Epithelial cell of proximal tubule (primary cell): Measurements from ENCODE around the gene CMTM3. TPM values are rescaled to one million over a fixed set of nuclear protein-coding genes. Genes with fewer than 3 reads are reported as not detected.
"Not testable (repeated sequence)": the region's sequence is repeated elsewhere in the genome, so short reads cannot be mapped to it uniquely, and the experiment has no call there.

ENCODE experiments used
- DNase-seq: peaks from one replicate; pipeline ENCODE4 v3.0.0-alpha.2; 2011; ENCODE audit warnings: low read depth
- H3K4me3 ChIP-seq: 2 replicates; pipeline ENCODE4 v1.5.1; 2011; ENCODE audit warnings: low read depth, mild to moderate bottlenecking, low read length
- CTCF ChIP-seq: conservative IDR thresholded peaks from 2 replicates; pipeline ENCODE4 v1.5.1; 2012; ENCODE audit warnings: low read depth, mild to moderate bottlenecking, low read length
- total RNA-seq: library from RNA; depleted of rRNA; stranded (reverse); fragments of >200 nt; gene quantifications from 2 replicates; pipeline ENCODE4 v1.2.3, GENCODE V29; 2015

Gene CMTM3
- total RNA-seq, 1 donor from 2014 or later = 122 TPM

GRCh38 chr16:66592814-66593213 lies 11.7 kb upstream of the CMTM3 start:
- TF ChIP-seq CTCF = no peak
- no peak overlapping the region for H3K4me3 ChIP-seq
- no peak for DNase-seq

GRCh38 chr16:66594739-66595138 lies 9.8 kb upstream of the CMTM3 start:
- no peak overlapping the region for H3K4me3 ChIP-seq
- DNase-seq = no peak
- no peak for TF ChIP-seq CTCF

- H3K4me3 ChIP-seq, DNase-seq: not testable (repeated sequence)
These were observed 7.9 kb upstream of the CMTM3 start for GRCh38 chr16:66596559-66596958.

GRCh38 chr16:66596986-66597848 lies 7.3 kb upstream of the CMTM3 start:
- DNase-seq = no peak
- TF ChIP-seq CTCF = no peak
- no peak overlapping the region for H3K4me3 ChIP-seq

- no peak for TF ChIP-seq CTCF
- no peak overlapping the region for H3K4me3 ChIP-seq
- DNase-seq = no peak
These were observed 6.4 kb upstream of the CMTM3 start for GRCh38 chr16:66598111-66598510.

DNA sequence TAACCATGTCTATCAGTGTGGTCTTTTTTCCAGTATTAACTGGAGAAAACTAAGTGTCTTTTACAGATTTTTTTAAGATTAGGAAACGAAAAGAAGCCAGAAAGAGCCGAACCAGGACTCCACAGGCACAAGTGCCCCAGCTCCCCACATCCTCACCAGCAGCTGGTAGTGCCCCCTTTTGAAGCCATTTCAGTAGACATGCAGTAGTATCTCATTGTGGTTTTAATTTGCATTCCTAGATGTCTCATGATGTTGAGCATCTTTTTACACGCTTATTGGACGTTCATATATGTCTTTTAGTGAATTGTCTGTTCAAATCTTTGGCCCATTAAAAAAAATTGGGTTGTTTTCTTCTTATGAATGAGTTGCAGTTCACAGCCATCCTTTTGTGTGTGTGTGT lies 4.8 kb upstream of the CMTM3 start:
- no peak for TF ChIP-seq CTCF
- no peak for DNase-seq
- H3K4me3 ChIP-seq = no peak overlapping the region

GRCh38 chr16:66600477-66600876 lies 4.0 kb upstream of the CMTM3 start:
- no peak for DNase-seq
- H3K4me3 ChIP-seq = no peak overlapping the region
- no peak for TF ChIP-seq CTCF
